ENCODE measurements around the gene ARFGAP1. TPM values are rescaled to one million over a fixed set of nuclear protein-coding genes. Genes with fewer than 3 reads are reported as not detected.

ARFGAP1 gene
- total and polyA plus RNA-seq, 2 donors (not counting 3 experiments of a cell fraction or from before 2014, with no cell fraction given): 93.7 to 126 TPM

DNA sequence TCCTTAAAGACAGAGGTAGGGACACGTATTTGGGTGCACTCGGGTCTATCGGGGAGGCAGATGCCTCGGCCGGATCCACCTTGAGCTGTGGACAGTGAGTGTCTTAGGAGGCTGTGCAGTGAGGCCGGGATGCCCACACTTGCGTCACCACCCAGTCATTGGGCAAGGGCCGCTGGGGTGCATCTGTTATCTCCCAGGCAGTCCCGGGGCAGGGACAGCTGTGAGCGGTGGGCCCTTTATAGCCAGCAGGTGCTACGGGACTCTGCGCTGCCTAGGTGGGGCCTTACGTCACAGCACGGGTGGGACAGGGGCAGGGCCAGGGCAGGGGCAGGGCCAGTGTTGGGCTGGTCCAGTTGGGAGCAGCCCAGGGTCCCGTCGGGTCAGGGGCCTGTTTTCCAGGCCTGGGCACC is 19.7 kb downstream of the ARFGAP1 start:
- no peaks in the 10 kb centered on the region for H3K9me3 ChIP-seq (replicated peaks; ENCODE audit: control insufficient read depth, insufficient read depth, low read length)
- intact Hi-C loops (cut with micrococcal nuclease) (loop anchor here (5.0 kb wide), 1 partner anchor 70 kb away; no protein-coding TSS in a partner anchor), dilution Hi-C loops (cut with MboI; ENCODE audit: extremely low pct_ligation_motif_present, low sequenced_read_pairs) (no loop called here)
- H2AFZ ChIP-seq (ENCODE audit: low read depth, low read length): no peak overlapping the region
- peaks cover 0 to 7% of the 10 kb centered on the region in 2 experiments for H3K36me3 ChIP-seq (ENCODE audit: control insufficient read depth in 2 of 2, extremely low read depth in 1 of 2, insufficient read depth in 2 of 2, low read length in 2 of 2)
- H3K4me1 ChIP-seq (ENCODE audit: control insufficient read depth, extremely low read depth, insufficient read depth, low read length): no peaks in the 10 kb centered on the region
- H3K27me3 ChIP-seq (ENCODE audit: control insufficient read depth in 2 of 2, insufficient read depth in 2 of 2, low read length in 2 of 2): peaks cover 8 to 12% of the 10 kb centered on the region in 2 experiments
- ChIA-PET CTCF (interaction anchor here (1.3 to 3.8 kb wide), 3 partner anchors 37 to 72 kb away, joined by 3 to 50 read pairs (median 8); no protein-coding TSS in a partner anchor), POLR2A (no interaction called here)
- TF ChIP-seq FOS (IDR thresholded peaks at IDR 0.05; ENCODE audit: borderline replicate concordance, insufficient read depth, low read length): no peak
- TF ChIP-seq POLR2AphosphoS5 (IDR thresholded peaks at IDR 0.05; ENCODE audit: insufficient read depth, low read depth, low read length): no peak
- TF ChIP-seq GATA2 (IDR thresholded peaks at IDR 0.05; ENCODE audit: insufficient read depth, insufficient read length, low read depth, low read length): no peak
- no peak for TF ChIP-seq JUN (IDR thresholded peaks at IDR 0.05; ENCODE audit: borderline replicate concordance, insufficient read depth, insufficient read length, low read depth)
- TF ChIP-seq EZH2 (IDR thresholded peaks at IDR 0.05; ENCODE audit: borderline replicate concordance, low read depth, low read length, severe bottlenecking): no peak
- no peak for TF ChIP-seq MAX (IDR thresholded peaks at IDR 0.05; ENCODE audit: insufficient read depth, insufficient read length)
- FAIRE-seq (no peak), DNase-seq (ENCODE audit: low read depth, low spot score) (no peak)
- H3K4me3 ChIP-seq (replicated peaks in 1 of 3; ENCODE audit: insufficient read depth in 1 of 3, low read depth in 1 of 3, low read length in 3 of 3): no peak overlapping the region
- H3K4me2 ChIP-seq (ENCODE audit: insufficient read depth, low read length): no peak overlapping the region
- H3K27ac ChIP-seq (ENCODE audit: insufficient read depth, low read depth, low read length): no peak overlapping the region
- H3K9ac ChIP-seq (replicated peaks; ENCODE audit: extremely low read depth, insufficient read depth, low read length): no peak overlapping the region
- H3K9me1 ChIP-seq (replicated peaks; ENCODE audit: control insufficient read depth, extremely low read depth, insufficient read depth, low read length): no peaks in the 10 kb centered on the region
- no peaks in the 10 kb centered on the region for H4K20me1 ChIP-seq (replicated peaks; ENCODE audit: control insufficient read depth, extremely low read depth, insufficient read depth, low read length)
- H3K79me2 ChIP-seq (ENCODE audit: control insufficient read depth, insufficient read depth, low read length): no peaks in the 10 kb centered on the region
- no TSS peak for BruUV-seq (replicated peaks)

GRCh38 chr20:63292904-63293303 is 20.3 kb downstream of the ARFGAP1 start, which contains the start of gene COL20A1:
TSS of gene COL20A1 (plus strand) at chr20:63293186. CDS start at chr20:63295108, 1,922 bp downstream.
- H3K9me3 ChIP-seq (replicated peaks; ENCODE audit: control insufficient read depth, insufficient read depth, low read length): no peaks in the 10 kb centered on the region
- TF ChIP-seq GATA2 (IDR thresholded peaks at IDR 0.05; ENCODE audit: insufficient read depth, insufficient read length, low read depth, low read length): no peak
- TF ChIP-seq FOS (IDR thresholded peaks at IDR 0.05; ENCODE audit: borderline replicate concordance, insufficient read depth, low read length): no peak
- TF ChIP-seq MAX (IDR thresholded peaks at IDR 0.05; ENCODE audit: insufficient read depth, insufficient read length): no peak
- no peak for TF ChIP-seq MYC (IDR thresholded peaks at IDR 0.05; ENCODE audit: low read depth, low read length)
- TF ChIP-seq, protein P1, sequence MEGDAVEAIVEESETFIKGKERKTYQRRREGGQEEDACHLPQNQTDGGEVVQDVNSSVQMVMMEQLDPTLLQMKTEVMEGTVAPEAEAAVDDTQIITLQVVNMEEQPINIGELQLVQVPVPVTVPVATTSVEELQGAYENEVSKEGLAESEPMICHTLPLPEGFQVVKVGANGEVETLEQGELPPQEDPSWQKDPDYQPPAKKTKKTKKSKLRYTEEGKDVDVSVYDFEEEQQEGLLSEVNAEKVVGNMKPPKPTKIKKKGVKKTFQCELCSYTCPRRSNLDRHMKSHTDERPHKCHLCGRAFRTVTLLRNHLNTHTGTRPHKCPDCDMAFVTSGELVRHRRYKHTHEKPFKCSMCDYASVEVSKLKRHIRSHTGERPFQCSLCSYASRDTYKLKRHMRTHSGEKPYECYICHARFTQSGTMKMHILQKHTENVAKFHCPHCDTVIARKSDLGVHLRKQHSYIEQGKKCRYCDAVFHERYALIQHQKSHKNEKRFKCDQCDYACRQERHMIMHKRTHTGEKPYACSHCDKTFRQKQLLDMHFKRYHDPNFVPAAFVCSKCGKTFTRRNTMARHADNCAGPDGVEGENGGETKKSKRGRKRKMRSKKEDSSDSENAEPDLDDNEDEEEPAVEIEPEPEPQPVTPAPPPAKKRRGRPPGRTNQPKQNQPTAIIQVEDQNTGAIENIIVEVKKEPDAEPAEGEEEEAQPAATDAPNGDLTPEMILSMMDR (IDR thresholded peaks at IDR 0.05; ENCODE audit: extremely low read depth in 1 of 2, insufficient read depth in 1 of 2, low read depth in 1 of 2, low read length in 2 of 2): no peak
- no peak for TF ChIP-seq JUN (IDR thresholded peaks at IDR 0.05; ENCODE audit: borderline replicate concordance, insufficient read depth, insufficient read length, low read depth)
- TF ChIP-seq POLR2AphosphoS5 (IDR thresholded peaks at IDR 0.05; ENCODE audit: insufficient read depth, low read depth, low read length): no peak
- no peak for TF ChIP-seq POLR2A (IDR thresholded peaks at IDR 0.05; ENCODE audit: low read depth, low read length)
- no peak for TF ChIP-seq EZH2 (IDR thresholded peaks at IDR 0.05; ENCODE audit: borderline replicate concordance, low read depth, low read length, severe bottlenecking)
- H2AFZ ChIP-seq (ENCODE audit: low read depth, low read length): no peak within 1 kb of the TSS
- H3K36me3 ChIP-seq (ENCODE audit: control insufficient read depth in 2 of 2, extremely low read depth in 1 of 2, insufficient read depth in 2 of 2, low read length in 2 of 2): peaks cover 0 to 7% of the 10 kb centered on the region in 2 experiments
- ChIA-PET CTCF (interaction anchor here (3.8 kb wide), 1 partner anchor 70 kb away, joined by 50 read pairs; no protein-coding TSS in a partner anchor), POLR2A (no interaction called here)
- peaks cover 8 to 12% of the 10 kb centered on the region in 2 experiments for H3K27me3 ChIP-seq (ENCODE audit: control insufficient read depth in 2 of 2, insufficient read depth in 2 of 2, low read length in 2 of 2)
- no peaks in the 10 kb centered on the region for H3K9me1 ChIP-seq (replicated peaks; ENCODE audit: control insufficient read depth, extremely low read depth, insufficient read depth, low read length)
- H3K4me1 ChIP-seq (ENCODE audit: control insufficient read depth, extremely low read depth, insufficient read depth, low read length): no peaks in the 10 kb centered on the region
- H3K4me3 ChIP-seq (replicated peaks in 1 of 3; ENCODE audit: insufficient read depth in 1 of 3, low read depth in 1 of 3, low read length in 3 of 3): no peak within 1 kb of the TSS
- BruUV-seq (replicated peaks): no TSS peak
- H4K20me1 ChIP-seq (replicated peaks; ENCODE audit: control insufficient read depth, extremely low read depth, insufficient read depth, low read length): no peaks in the 10 kb centered on the region
- intact Hi-C loops (cut with micrococcal nuclease): loop anchor here (5.0 kb wide), 1 partner anchor 71 kb away; no protein-coding TSS in a partner anchor
- no peak within 1 kb of the TSS for H3K27ac ChIP-seq (ENCODE audit: insufficient read depth, low read depth, low read length)
- H3K79me2 ChIP-seq (ENCODE audit: control insufficient read depth, insufficient read depth, low read length): no peaks in the 10 kb centered on the region
- no peak for FAIRE-seq
- H3K4me2 ChIP-seq (ENCODE audit: insufficient read depth, low read length): no peak within 1 kb of the TSS
- dilution Hi-C loops (cut with MboI; ENCODE audit: extremely low pct_ligation_motif_present, low sequenced_read_pairs): no loop called here
- H3K9ac ChIP-seq (replicated peaks; ENCODE audit: extremely low read depth, insufficient read depth, low read length): no peak within 1 kb of the TSS
- DNase-seq (ENCODE audit: low read depth, low spot score): no peak
